Kidney epithelial cell (primary cell): ENCODE results near the gene KRT73. TPM values are rescaled to one million over a fixed set of nuclear protein-coding genes. Genes with fewer than 3 reads are reported as not detected.

Source experiments
- DNase-seq: peaks from one replicate; pipeline ENCODE4 v3.0.0-alpha.2; 2010; ENCODE audit warnings: low read depth
- H3K27me3 ChIP-seq: 2 replicates; pipeline ENCODE4 v1.6.0; 2011; ENCODE audit warnings: low read length; ENCODE audit not compliant: control insufficient read depth, insufficient read depth
- H3K36me3 ChIP-seq: 2 replicates; pipeline ENCODE4 v1.5.1; 2011; ENCODE audit warnings: low read length; ENCODE audit not compliant: control insufficient read depth, insufficient read depth
- H3K4me3 ChIP-seq: 2 replicates; pipeline ENCODE4 v1.5.1; 2011; ENCODE audit warnings: low read depth, mild to moderate bottlenecking, control low read depth, low read length
- CTCF ChIP-seq: IDR thresholded peaks from 2 replicates; pipeline ENCODE4 v1.5.1; 2011; ENCODE audit warnings: mild to moderate bottlenecking, moderate library complexity, low read length, control low read depth, inconsistent platforms; ENCODE audit not compliant: insufficient read depth, poor library complexity, severe bottlenecking
- total RNA-seq: library from RNA; depleted of rRNA; stranded (reverse); fragments of >200 nt; gene quantifications from 2 replicates; pipeline ENCODE4 v1.2.3, GENCODE V29; 2015

Gene KRT73
- total RNA-seq, 1 donor from 2014 or later, result not detected

- TF ChIP-seq CTCF, result no peak
- Histone ChIP-seq H3K36me3 (no peaks in the 10 kb centered on the region), H3K27me3 (peaks cover 10% of the 10 kb centered on the region), H3K4me3 (no peak overlapping the region)
- DNase-seq, result no peak
These were observed 38.6 kb downstream of the KRT73 start for GRCh38 chr12:52579468-52580465.

- DNase-seq, result no peak
- H3K4me3 ChIP-seq, result no peak overlapping the region
These were observed 39.9 kb downstream of the KRT73 start for GRCh38 chr12:52578469-52578868.

GRCh38 chr12:52577316-52577715, 41.0 kb downstream of the KRT73 start:
- peaks cover 8% of the 10 kb centered on the region for H3K27me3 ChIP-seq
- H3K4me3 ChIP-seq, result no peak overlapping the region
- no peak for TF ChIP-seq CTCF
- no peak for DNase-seq
- H3K36me3 ChIP-seq, result no peaks in the 10 kb centered on the region

More at GRCh38 chr12:52578469-52578868, 39.9 kb downstream of the KRT73 start:
- H3K27me3 ChIP-seq, result peaks cover 10% of the 10 kb centered on the region
- TF ChIP-seq CTCF, result no peak
- H3K36me3 ChIP-seq, result no peaks in the 10 kb centered on the region

GRCh38 chr12:52575948-52576347, 42.4 kb downstream of the KRT73 start:
- Histone ChIP-seq H3K4me3 (no peak overlapping the region), H3K27me3 (peaks cover 8% of the 10 kb centered on the region), H3K36me3 (no peaks in the 10 kb centered on the region)
- TF ChIP-seq CTCF, result no peak
- DNase-seq, result no peak

GRCh38 chr12:52575256-52575655, 43.1 kb downstream of the KRT73 start:
- no peak overlapping the region for H3K4me3 ChIP-seq
- H3K27me3 ChIP-seq, result peaks cover 8% of the 10 kb centered on the region
- DNase-seq, result no peak
- TF ChIP-seq CTCF, result no peak
- H3K36me3 ChIP-seq, result no peaks in the 10 kb centered on the region
